Measurements from ENCODE around the gene ZBTB38.

Gene ZBTB38

DNA sequence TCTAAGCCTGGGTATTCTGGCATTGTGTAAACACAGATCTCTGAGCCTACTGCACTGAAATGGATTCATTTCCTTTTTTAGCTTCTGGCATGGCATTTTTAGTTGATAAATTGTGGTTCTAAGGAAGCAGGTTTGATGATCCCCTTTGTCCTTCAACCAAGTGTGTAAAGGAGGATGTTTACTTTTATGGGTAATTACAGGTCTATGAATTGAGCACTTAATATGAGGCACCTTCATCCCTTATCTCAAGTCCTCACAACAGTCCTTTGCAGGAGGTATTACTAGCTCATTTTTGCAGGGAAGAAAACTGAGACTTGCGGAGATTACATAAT, 30.8 kb upstream of the ZBTB38 start:
- DNase-seq (ENCODE audit: low spot score), result no peak

DNA sequence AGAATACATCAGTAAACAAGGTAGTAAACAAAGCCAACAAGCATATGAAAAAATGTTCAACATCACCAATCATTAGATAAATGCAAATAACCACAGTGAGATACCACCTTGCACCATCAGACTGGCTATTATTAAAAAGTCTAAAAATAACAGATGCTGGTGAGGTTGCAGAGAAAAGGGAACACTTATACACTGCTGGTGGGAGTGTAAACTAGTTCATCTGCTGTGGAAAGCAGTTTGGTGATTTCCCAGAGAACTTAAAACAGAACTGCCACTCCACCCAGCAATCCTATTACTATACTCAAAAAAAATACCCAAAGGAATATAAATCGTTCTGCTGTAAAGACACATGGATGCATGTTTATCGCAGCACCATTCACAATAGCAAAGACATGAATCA, 30.3 kb upstream of the ZBTB38 start:
- DNase-seq (ENCODE audit: low spot score), result no peak

DNA sequence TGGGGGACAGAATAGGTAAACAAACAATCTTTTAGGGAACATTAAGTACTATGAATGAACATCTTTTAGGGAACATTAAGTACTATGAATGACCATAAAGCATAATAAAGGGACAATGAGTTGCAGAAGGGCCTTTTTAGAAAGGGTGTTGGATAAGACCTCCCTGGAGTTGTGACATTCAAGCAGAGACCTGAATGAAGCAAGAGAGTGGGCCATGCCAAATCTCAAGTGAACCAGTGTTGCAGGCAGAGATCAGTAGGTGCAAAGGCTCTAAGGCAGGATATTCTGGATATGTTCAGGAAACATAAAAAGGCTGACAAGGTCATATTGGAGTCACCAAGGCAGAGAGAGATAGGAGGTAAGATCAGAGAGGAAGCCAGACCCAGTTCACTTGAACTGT, 29.4 kb upstream of the ZBTB38 start:
- DNase-seq (ENCODE audit: low spot score), result no peak

DNA sequence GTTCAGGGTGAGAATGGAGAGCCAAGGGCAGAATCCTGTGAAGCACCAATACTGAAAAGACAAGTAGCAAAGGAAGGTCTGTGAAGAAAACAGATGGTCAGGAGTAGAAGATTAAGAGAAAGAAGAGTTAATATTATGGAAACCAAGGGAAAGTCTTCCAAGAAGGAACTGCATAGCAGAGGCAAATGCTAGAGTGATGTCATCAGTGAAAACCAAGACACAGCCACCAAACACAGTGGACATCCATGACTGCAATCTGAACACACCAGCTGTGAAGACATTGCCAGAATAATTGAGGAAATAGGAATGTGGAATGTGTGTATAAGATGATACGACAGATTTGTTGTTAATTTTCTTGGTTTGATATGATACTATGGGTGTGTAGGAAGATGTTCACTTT, 26.8 kb upstream of the ZBTB38 start:
- no peak for DNase-seq (ENCODE audit: low spot score)

DNA sequence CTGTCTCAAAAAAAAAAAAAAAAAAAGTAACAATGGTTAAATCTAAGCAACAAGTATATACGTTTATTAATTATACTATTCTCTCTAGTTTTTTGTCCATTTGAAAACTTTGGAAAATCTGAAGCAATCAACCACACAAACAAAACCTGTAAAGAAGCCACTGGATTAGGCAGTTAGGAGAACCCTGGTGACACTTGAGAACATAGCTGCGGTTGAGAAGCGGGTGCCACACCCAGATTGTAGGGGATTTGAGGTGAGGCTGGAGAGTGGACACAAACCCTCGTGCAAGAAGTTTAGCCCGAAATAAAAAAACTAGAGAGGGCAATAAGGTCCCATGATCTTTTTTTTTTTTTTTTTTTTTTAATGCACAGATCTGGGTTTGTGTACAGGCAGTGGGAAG, 25.9 kb upstream of the ZBTB38 start:
- DNase-seq (ENCODE audit: low spot score), result no peak

DNA sequence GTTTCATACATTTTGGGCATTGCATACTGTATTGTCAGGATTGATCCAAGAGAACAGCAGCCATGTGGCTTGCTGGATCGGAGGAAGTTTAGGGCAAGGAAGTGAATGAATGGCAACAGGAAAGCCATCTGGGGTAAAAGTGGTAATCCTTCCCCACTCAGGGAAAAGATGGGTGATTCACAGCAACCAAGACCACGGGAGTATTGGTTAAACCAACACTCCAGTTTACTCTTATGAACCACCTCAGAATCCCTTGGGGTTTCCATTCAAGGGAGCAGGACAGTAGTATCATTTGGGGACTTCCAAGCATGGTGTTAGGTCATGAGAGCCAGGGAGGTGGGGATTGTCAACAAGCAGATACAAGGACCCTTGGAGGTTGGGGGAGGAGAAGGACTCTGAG, 25.2 kb upstream of the ZBTB38 start:
- DNase-seq (ENCODE audit: low spot score), result no peak

DNA sequence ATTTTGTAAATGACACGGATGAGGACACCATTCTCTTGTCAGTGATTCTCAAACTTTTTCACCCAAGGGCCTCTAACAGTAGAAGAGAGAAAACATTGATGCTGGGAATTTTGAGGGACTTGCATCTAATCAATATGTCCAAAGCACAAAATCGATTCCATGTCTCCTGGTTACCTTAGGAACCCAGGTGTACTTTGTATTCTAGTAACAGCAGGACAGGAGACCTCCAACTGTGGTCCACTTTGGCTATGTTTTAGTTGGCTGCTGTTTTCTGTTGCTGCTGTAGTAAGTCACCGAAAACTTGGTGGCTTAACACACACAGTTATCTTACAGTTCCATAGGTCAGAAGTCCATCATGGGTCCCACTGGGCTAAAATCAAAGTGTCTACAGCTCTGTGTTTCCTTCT, 24.4 kb upstream of the ZBTB38 start:
- no peak for DNase-seq (ENCODE audit: low spot score)

DNA sequence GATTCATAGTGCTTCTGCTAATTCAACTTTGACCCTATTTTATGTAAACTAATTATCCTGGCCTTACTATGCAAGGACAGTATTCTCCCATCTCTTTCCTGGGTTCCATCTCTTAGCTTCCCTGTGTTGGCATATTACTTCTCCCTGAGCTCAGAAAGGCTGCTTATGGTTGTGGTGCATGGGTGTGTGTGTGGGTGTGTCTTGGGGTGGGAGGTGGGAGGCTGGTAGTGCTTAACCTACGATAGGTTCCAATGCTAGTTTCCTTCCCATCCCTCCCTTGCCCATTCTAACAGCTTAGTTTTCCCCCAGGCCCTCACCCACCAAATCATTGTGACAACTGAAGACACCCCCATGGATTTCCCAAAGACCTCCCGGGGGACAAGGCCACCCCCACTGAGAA, 22.8 kb upstream of the ZBTB38 start:
- no peak for DNase-seq (ENCODE audit: low spot score)

DNA sequence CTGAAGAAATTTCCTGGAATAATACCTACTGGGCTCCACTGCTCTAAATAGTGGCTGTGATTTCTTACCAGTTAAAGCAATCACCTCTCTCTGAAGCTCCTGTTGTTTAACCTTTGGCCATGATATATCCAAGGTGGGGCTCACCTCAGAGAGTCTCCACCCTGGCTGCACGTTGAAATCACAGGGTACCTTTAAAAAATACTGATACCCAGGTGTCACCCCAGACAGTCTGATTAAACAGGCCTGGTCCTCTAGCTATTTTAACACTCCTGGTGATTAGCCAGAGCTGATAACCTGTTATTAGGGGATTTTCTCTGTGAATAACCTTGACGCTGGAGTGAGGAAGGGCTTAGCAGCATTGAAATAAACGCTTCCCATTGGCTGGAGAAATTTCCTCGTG, 22.3 kb upstream of the ZBTB38 start:
- no peak for DNase-seq (ENCODE audit: low spot score)

DNA sequence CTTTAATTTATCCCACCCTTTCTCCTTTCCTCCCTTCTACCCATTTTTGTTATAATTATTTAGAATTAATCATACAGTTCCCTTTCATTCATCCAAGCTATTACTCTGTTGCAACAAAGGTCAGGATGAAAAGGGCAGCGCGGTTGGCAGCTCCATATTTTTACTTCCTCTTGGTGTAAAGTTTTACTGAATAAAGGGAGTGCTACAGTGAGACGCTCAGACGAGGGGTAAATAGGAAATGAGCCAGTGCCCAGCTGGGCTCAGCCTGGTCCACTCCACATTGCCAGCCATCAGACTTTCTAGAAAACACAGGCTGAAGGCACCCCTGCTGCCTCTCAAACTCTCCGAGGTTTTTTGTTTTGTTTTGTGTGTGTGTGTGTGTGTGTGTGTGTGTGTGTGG, 21.9 kb upstream of the ZBTB38 start:
- DNase-seq (ENCODE audit: low spot score), result no peak

DNA sequence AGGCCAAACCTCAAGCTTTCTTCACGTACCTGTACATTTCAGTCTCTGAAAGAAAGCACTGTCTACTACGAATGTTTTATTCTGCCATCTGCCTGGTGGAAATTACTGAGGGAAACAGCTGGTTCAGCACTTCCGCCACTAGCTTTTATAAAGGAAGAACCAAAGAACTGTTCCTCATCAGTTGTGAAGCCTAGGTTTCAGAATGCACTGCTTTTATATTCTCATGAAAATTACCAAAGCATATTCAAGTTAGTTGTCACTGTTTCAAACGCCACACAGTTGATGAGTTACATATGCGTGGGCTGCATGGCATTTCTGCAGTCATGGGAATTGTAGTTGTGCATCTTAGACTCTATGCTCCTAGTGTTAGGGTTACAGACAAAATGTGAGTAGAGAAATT, 21.5 kb upstream of the ZBTB38 start:
- no peak for DNase-seq (ENCODE audit: low spot score)

DNA sequence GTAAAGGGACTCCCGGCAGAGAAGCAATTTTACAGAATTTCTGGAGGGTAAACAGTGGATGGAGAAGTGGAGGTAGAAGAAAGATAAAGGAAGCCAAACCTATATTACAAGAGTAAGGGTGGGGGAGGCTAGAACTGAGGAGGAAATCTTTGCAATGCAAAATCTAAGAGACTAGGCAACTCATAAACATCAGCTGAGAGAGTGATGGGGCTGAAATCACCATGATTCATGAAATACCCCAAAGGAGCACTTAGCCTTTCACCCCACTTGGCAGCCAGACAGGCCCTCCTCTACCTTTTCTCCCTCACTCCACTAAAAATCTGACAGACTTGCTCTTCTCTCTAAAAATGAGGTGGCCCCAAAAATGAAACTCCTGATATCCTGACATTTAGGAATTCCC, 19.5 kb upstream of the ZBTB38 start:
- DNase-seq (ENCODE audit: low spot score), result no peak

DNA sequence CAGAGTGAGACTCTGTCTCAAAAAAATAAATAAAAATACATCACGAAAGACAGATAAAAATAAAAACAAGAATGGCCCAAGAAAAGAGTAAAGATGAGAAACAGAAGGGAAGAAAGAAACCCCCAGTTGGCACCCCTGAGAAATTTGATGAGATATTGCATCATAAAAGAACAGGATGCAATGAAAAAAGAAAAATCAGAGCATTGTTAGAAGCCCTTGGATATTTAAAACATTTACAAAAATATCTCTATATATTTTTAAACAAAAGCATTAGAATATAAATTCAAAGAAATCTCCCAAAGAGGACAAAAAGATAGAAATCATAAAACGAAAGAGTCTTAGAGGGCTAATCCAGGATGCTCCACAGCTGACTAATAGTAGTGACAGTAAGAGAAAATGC, 18.6 kb upstream of the ZBTB38 start:
- no peak for DNase-seq (ENCODE audit: low spot score)

DNA sequence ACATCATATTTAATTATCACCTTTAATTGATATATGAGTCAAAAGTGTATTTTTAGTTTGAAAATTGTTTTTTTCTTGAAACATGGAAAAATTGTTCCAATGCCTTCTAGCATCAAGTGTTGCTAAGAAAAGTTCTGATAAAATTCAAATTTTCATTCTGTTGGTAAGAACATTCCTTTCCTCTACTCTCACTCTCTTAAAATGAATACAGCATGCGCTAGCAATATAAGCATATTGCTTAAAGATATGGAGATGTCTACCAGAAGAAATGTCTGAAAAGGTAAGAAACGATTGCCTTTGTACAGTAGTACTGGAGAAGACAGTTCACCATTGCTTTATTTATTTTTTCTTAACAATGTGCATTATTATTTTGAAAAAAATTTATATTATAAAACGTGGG, 17.6 kb upstream of the ZBTB38 start:
- no peak for DNase-seq (ENCODE audit: low spot score)

DNA sequence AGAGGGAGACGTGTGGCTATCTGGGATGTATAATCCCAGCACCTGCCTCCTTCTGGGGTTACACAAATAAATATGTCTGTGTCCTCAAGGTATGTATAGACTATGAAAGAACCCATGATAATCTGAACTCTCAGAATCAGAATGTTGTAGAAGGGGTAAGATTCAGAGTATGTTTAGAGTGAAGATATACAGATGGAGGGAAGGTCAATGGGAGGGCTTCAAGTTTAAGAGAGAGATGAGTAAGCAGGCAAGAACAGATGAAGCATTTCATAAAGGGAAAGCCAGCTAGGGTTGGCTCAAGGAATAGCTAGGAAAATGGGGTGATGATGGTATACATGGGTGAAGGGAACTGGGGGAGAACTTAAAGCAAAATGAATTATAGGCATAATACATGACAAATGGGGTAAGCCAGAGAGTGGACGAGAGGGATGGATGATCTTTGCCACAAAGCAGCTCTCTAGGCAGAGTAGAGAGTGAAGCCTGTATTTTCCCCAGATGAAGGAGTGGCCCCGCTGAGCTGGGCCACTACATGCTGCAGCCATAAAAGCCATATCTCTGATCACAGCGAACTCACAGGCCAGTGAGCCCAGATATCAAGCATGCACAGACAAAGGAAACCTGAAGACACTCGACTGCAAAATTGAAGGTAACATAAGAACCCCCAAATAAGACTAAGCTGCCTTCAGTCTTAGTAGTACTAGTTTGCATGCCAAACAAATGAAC, 15.9 kb upstream of the ZBTB38 start:
- DNase-seq (ENCODE audit: low spot score), result no peak

DNA sequence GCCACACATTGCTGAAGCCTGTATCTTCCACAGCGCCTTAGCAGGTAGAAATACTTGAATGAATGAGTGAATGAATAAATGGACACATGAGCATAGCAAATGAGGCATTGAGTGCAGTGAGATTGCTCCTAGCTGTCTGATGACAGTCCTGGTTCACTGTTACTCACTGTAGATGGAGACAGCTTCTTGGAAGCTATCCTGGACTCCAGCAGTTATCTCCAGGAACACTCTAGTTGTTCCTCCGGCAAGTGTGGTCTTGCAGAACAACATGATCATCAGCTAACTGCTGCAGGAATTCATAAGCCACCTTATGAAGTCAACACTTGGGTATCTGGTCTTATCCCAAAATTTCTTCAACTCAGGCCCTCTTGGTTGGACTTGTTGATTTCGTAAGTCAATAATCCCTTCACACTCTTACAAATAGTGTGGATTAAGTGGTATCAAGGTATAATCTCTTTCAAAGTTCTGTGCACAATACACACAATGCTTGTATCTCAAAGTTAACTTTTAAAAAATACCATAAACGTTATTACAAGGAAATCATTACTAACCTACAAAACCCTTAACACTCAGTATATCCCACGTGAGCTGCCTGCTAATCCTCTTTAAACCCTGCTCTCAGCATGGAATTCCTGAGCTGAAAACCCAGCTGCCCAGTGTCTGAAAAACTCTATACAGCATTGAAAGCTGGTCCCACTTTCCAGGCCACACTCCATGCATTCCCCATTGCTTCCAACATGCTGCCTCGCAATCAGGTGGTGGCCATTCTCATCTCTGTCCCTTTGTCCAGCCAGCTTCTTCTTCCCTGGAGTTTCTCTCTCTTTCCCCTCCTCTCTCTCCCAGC, 14.4 kb upstream of the ZBTB38 start:
- DNase-seq (ENCODE audit: low spot score), result no peak

DNA sequence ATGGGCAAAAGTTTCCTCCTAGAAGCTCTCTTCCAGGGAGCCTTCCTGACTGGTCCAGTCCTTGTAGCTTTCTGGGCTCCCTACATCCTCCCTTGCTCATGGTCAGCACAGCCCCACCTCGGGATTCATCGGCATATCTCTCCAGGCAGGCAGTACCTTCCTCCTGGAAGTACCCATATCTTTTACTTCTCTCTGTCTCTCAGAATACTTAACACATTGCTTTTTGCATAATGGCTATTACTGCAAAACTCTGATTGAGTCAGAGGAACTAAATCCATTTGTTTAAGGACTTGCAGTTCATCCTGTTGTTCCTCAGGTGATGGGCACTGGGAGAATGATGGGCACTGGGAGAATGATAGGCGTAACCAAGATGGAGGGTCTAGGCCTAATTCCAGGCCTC, 13.8 kb upstream of the ZBTB38 start:
- DNase-seq (ENCODE audit: low spot score), result no peak

DNA sequence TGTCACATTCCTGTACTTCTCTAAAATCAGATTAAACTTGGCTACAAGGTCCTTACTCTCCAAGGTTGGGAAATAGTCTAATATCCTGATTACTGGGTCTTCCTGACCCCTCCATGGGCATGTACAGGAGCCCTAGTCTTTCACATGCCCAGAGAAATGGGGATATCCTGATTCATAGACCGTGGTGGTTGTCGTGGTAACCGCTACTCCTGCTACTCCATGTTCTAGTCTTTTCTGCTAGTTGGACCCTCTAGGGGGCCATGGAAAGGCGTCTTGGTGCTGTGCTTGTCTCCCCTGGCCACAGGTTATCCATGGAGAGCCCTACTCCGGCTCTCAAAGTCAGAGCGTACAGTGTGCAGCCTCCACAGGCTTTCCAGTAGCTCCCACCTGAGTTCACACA, 13.1 kb upstream of the ZBTB38 start:
- DNase-seq (ENCODE audit: low spot score), result no peak

DNA sequence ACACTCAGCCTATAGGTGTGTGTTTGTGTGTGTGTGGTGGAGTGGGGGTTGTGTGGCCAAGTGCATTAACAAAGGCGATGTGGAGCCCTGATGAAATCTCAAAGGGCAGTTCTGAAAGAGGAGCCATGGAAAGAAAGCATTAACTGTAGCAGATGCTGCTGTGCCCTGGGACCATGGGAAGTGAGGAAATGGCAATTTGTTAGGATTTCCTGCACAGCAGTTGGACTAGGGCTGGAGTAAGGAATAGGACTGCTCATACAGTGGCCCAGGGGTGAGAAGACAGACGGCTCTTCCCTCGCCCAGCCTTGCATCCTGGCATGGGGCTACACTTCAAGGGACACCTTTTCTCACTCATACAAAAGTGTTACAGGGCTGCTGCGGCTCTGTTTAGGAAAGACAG, 12.3 kb upstream of the ZBTB38 start:
- DNase-seq (ENCODE audit: low spot score), result no peak

DNA sequence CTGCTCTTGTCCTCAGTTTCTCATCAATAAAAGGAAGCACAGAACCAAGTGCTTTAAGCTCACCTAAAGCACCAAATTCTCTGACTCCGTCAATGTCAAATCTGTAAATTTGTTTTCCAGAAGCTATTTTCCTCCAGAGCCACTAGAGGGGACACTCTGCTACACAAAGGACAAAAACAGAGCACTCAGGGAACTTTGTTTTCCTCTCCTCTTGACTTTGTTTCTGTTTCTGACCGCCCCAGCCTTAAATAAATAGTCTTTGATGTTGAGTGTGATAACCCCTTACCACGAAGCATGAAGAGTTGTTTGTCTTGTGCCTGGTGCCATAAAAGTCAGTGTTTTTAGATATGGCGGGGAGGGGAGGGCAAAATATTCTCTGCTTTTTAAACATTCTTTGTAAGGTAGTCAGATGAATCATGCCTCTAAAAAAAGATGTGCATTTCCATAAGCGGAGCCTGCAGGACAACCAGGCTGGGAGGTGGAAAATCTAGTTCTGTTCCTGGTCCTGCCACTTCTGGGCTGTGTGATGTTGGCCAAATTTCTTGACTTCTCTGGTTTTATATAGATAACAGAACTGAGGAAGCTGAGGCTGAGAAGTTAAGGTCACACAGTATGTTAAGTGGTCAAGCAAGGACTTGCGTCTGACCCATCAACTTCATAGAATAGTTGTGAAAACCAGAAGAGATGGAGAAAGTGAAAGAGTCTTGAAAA, 7.3 kb upstream of the ZBTB38 start:
- peak; percentile 80 for DNase-seq (ENCODE audit: low spot score)

DNA sequence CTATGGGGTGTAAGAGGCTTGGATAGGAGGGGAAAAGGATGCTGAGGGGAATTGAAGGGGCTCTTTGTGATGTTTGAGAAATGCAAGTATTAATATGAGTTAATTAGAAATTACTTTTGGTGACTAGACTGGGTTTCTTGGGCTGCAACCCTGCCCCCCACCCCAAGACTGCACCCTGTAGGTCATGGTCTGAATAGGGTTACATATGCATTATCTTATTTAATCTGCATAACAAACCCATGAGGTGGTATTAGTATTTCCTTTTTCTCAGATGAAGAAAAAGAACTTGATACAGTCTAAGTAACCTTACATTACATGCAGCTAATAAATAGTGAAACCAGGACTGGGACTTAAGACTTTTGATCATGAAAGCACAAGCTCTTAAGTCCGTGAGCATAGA, 5.6 kb upstream of the ZBTB38 start:
- no peak for DNase-seq (ENCODE audit: low spot score)

DNA sequence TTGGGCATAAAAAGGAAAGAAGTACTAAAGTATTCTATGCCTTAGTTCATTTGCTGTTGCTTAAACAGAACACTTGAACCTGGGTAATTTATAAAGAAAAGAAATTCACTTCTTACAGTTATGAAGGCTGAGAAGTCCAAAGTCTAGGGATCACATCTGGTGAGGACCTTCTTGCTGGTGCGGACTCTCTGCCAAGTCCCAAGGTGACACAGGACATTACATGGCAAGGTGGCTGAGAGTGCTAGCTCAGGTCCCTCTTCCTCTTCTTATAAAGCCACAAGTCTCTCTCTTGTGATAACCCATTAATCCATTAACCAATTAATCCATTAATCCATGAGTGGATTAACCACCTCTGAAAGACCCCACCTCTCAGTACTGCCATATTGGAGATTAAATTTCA, 3.1 kb upstream of the ZBTB38 start:
- DNase-seq (ENCODE audit: low spot score), result no peak

DNA sequence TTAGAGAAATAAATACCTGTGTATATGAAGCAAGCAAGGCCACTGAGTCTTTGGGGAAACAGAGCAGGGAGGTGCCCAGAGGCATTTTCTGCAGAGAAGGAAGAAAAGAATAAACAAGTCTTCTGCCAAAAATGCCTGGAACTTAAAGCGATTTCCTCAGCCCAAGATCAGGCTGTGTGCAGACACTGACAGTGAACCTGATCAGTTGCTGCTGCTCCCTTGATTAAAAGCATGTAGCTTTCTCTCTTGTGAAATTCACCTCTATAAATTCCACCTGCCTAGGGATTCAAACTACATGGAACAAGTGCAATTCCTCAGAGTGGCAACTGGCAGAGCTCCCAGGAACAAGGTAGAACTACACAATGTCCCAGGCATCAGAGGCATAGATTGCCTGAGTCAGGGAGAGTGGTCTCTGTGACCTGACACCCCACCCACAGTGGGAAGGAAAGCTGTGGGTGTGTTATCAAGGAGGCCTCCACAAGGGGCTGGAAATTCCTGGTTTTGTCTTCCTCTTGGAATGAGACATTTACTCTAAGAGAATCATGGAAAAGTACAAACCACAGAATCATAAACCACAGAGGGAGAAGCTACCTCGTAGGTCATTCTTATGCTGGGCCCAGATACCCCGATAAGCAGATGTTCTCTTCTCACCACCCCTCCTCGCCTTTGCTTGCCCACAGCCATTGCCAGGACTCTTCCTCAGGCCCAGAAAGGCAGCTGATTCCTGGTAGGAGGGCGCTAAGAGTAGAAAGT, 1.8 kb upstream of the ZBTB38 start:
- no peak for DNase-seq (ENCODE audit: low spot score)

Measured in Ammon's horn (tissue), 1 donor.